Epithelial cell of esophagus (primary cell): ENCODE data around the gene SMIM23.

Experiments used
- DNase-seq: peaks from one replicate; pipeline ENCODE4 v3.0.0; 2010; ENCODE audit warnings: low read depth
- H3K4me3 ChIP-seq: 2 replicates; pipeline ENCODE4 v1.5.1; 2011; ENCODE audit warnings: mild to moderate bottlenecking, low read length, control low read depth
- TF ChIP-seq, protein P1 (sequence below): IDR thresholded peaks from 2 replicates; pipeline ENCODE4 v1.5.1; 2011; ENCODE audit warnings: low read depth, mild to moderate bottlenecking, low read length, control low read depth, inconsistent platforms; ENCODE audit not compliant: insufficient read depth; ENCODE audit errors: missing control alignments

Gene SMIM23

DNA sequence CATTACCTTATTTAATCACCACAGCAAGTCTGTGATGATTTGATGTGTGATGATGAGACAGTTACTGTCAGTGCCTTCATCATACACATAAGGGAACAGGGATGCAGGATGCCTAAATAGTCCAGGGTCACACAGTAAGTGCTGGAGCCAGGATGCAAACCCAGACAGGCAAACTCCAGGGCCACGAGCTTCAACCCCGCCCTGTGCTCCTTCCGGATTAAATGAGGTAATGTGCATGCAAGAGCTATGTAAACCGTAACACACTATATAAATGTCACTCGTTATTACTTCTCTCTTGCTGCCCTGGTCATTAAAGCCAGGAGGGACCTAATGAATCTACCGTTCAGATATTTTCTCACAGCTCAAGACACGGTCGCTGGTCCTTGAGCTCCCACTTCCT lies 12.8 kb downstream of the SMIM23 start:
- H3K4me3 ChIP-seq = no peak overlapping the region
- no peak for DNase-seq
- TF ChIP-seq, protein P1, sequence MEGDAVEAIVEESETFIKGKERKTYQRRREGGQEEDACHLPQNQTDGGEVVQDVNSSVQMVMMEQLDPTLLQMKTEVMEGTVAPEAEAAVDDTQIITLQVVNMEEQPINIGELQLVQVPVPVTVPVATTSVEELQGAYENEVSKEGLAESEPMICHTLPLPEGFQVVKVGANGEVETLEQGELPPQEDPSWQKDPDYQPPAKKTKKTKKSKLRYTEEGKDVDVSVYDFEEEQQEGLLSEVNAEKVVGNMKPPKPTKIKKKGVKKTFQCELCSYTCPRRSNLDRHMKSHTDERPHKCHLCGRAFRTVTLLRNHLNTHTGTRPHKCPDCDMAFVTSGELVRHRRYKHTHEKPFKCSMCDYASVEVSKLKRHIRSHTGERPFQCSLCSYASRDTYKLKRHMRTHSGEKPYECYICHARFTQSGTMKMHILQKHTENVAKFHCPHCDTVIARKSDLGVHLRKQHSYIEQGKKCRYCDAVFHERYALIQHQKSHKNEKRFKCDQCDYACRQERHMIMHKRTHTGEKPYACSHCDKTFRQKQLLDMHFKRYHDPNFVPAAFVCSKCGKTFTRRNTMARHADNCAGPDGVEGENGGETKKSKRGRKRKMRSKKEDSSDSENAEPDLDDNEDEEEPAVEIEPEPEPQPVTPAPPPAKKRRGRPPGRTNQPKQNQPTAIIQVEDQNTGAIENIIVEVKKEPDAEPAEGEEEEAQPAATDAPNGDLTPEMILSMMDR = no peak

DNA sequence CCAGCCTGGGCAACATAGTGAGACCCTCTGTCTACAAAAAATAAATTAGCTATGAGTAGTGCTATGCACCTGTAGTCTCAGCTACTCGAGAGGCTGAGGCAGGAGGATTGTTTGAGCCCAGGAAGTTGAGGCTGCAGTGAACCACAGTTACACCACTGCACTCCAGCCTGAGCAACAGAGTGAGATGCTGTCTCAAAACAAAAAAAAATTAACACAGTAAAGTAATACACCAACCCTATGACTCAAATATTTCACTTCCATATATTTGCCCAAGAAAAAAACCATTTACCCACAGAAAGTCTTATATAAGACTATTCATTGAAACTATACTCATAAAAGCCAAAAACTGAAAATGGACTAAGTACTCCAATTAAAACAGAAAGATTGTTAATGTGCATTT lies 16.2 kb downstream of the SMIM23 start:
- TF ChIP-seq, protein P1 = no peak
- no peak for DNase-seq
- no peak overlapping the region for H3K4me3 ChIP-seq

DNA sequence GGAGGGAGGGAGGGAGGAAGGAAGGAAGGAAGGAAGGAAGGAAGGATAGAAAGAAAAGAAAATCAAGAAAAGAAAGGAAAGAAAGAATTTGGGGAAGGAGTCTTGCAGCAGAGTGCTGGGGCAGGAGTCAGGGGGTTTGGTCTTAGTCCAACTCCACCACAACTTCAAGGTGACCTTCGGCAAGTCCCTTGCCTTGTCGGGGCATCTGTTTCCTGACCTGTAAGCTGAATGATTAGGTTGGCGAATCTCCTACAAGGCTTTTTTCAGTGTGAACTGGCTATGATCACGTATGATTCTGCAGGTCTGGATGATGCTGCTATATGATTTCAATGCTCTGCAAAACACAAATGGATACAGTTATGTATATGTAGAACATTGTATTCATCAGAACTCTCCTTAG lies 20.1 kb downstream of the SMIM23 start:
- H3K4me3 ChIP-seq = no peak overlapping the region
- TF ChIP-seq, protein P1 = no peak
- DNase-seq = no peak

DNA sequence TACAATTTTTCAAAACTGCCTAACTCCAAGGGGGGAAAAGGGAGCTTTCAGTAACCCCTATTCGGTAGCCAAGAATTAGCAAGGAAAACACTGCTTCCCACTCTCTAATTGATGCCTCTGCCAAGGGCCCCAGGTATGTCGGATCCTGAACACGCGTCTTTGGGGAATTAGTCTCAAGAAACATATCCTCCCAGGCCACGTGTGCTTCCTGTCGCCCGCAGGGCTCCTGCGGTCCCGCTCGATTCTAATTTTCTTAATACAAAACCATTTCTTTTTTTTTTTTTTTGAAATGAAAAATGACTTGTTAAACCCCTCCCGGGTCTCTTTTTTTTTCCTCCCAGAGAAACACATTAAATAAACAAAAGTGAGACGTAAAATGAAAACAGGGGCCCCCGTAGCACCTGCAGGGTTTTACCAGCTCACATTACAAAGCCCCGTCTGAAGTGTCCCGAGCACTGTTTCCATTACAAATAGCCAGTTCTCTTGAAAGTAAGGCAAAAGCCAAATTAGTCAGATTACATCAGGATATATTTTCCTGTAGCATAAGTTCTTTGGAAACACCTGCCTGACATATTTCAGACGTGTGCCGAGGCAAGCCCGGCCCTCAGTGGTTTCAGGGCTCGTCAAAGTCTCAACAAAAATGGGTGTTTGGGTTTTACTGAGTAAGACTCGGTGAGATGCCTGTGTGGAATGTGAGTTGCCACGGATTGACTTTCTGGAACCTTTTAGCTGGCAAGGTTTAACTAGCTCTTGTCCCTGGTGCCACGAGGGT lies 21.5 kb downstream of the SMIM23 start:
- H3K4me3 ChIP-seq = no peak overlapping the region
- TF ChIP-seq, protein P1 = no peak
- DNase-seq = peak; percentile 66

DNA sequence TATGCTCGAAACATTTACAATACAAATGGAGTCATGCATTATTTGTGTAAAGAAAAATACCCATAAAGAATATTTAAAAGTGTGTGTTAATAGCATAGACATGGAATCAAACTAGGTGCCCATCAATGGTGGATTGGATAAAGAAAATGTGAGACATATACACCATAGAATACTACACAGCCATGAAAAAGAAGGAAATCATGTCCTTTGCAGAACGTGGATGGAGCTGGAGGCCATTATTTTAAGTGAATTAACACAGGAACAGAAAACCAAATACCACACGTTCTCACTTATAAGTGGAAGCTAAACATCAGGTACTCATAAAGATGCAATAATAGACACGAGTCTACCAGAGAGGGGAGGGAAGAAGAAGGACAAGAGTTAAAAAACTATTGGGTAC lies 22.8 kb downstream of the SMIM23 start:
- DNase-seq = no peak
- TF ChIP-seq, protein P1 = no peak
- no peak overlapping the region for H3K4me3 ChIP-seq

DNA sequence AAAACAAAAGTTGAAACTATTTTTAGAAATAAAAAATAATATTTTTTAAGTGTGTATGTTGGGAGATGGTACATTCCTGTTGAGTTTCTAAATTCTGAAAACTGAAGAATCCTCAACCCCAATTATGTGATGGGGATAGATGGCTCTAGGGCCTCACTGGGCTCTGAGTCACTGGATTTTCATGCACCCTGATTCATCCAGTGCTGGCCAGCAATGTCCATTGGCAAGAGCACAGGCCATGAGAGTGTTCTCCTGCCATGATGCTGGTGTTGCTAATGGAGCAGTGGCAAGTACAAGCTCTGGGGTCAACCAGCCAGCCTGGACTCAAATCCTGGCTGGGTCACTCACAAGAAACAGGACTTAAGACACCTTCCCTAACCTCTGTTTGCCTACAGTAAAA lies 23.3 kb downstream of the SMIM23 start:
- DNase-seq = peak; percentile 15
- no peak overlapping the region for H3K4me3 ChIP-seq
- TF ChIP-seq, protein P1 = no peak

DNA sequence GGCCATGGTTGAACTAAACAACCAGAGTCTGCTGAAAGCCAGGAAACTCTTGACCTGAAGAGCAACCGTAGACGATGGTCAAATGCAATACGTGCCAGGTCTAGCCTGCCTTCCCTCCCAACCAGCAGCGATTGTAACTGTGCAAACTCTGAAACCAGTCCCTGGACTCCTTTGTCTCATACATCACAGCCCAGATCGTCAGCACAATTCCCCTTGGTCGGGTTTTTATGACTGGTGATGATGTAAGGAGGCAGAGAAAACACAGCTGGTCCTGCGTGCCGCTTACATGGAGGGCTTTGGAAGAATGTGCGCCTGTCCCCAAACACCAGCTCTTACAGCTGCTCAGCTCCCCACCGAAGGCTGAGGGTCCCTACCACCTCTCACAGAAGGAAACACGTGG lies 24.6 kb downstream of the SMIM23 start:
- TF ChIP-seq, protein P1 = no peak
- no peak for DNase-seq
- H3K4me3 ChIP-seq = no peak overlapping the region
